Stomach (tissue), 4 donors: Measurements from ENCODE around the gene MUSK.

ENCODE experiments used
- EP300 ChIP-seq: sonication (generic); formaldehyde crosslinking; IDR thresholded peaks from one replicate; pipeline ENCODE4 v1.6.1; 2017; ENCODE audit warnings: antibody characterized with exemption
- POLR2A ChIP-seq, 4 donors: fragments of 450-650 bp; IDR thresholded peaks; one replicate each; pipeline ENCODE4 v1.6.1; 2016; ENCODE audit warnings: antibody characterized with exemption in 4 of 4, control low read depth in 2 of 4, mild to moderate bottlenecking in 1 of 4, moderate library complexity in 1 of 4
- TF ChIP-seq, protein P1 (sequence below), 7 experiments: fragments of 450-650 bp in 4 of 7; fragments of 200-600 bp in 3 of 7; sonication (generic) in 3 of 7; IDR thresholded peaks; one replicate each; pipeline ENCODE4 v1.5.1; 2016 to 2019; ENCODE audit warnings: antibody characterized with exemption in 7 of 7, control low read depth in 2 of 7, mild to moderate bottlenecking in 1 of 7

- TF ChIP-seq, protein P1, sequence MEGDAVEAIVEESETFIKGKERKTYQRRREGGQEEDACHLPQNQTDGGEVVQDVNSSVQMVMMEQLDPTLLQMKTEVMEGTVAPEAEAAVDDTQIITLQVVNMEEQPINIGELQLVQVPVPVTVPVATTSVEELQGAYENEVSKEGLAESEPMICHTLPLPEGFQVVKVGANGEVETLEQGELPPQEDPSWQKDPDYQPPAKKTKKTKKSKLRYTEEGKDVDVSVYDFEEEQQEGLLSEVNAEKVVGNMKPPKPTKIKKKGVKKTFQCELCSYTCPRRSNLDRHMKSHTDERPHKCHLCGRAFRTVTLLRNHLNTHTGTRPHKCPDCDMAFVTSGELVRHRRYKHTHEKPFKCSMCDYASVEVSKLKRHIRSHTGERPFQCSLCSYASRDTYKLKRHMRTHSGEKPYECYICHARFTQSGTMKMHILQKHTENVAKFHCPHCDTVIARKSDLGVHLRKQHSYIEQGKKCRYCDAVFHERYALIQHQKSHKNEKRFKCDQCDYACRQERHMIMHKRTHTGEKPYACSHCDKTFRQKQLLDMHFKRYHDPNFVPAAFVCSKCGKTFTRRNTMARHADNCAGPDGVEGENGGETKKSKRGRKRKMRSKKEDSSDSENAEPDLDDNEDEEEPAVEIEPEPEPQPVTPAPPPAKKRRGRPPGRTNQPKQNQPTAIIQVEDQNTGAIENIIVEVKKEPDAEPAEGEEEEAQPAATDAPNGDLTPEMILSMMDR (IDR thresholded peaks at IDR 0.05): no peak
- TF ChIP-seq POLR2A (IDR thresholded peaks at IDR 0.05) (no peak), EP300 (no peak)
Observed at GRCh38 chr9:110671849-110672248, 3.3 kb downstream of the MUSK start.
